ENCODE measurements around the gene RAD50. TPM values are rescaled to one million over a fixed set of nuclear protein-coding genes. Genes with fewer than 3 reads are reported as not detected.

RAD50 gene
- total and polyA plus RNA-seq, 7 donors = 6.8 to 35.9 (median 28.5) TPM

GRCh38 chr5:132608107-132608506 is 51.3 kb downstream of the RAD50 start:
- ATAC-seq = no peak
- no peak for DNase-seq
- Histone ChIP-seq H3K27ac (no peak overlapping the region), H3K9me3 (no peaks in the 10 kb centered on the region), H3K4me1 (no peaks in the 10 kb centered on the region), H3K4me3 (no peak overlapping the region), H3K27me3 (ENCODE audit: insufficient read depth in 3 of 3, low read length in 2 of 3) (no peaks in the 10 kb centered on the region), H3K36me3 (ENCODE audit: insufficient read depth in 1 of 2, low read depth in 1 of 2) (peaks cover 8 to 98% of the 10 kb centered on the region in 2 donors)
- intact Hi-C loops (cut with DNase I) = loop anchor here in 1 of 2 donors (10.0 kb wide), 1 partner anchor 277 kb away; no protein-coding TSS in a partner anchor
- TF ChIP-seq, protein P1, sequence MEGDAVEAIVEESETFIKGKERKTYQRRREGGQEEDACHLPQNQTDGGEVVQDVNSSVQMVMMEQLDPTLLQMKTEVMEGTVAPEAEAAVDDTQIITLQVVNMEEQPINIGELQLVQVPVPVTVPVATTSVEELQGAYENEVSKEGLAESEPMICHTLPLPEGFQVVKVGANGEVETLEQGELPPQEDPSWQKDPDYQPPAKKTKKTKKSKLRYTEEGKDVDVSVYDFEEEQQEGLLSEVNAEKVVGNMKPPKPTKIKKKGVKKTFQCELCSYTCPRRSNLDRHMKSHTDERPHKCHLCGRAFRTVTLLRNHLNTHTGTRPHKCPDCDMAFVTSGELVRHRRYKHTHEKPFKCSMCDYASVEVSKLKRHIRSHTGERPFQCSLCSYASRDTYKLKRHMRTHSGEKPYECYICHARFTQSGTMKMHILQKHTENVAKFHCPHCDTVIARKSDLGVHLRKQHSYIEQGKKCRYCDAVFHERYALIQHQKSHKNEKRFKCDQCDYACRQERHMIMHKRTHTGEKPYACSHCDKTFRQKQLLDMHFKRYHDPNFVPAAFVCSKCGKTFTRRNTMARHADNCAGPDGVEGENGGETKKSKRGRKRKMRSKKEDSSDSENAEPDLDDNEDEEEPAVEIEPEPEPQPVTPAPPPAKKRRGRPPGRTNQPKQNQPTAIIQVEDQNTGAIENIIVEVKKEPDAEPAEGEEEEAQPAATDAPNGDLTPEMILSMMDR (IDR thresholded peaks at IDR 0.05) = no peak
- 86 to 89% (median 86%) methylated on average over 5 of the region's 5 CpGs for WGBS, 3 donors

- TF ChIP-seq, protein P1 (IDR thresholded peaks at IDR 0.05) = no peak
- peaks cover 0 to 98% of the 10 kb centered on the region in 2 donors for H3K36me3 ChIP-seq (ENCODE audit: insufficient read depth in 1 of 2, low read depth in 1 of 2)
- 92 to 95% (median 92%) methylated on average over 2 of the region's 2 CpGs for whole genome bisulfite sequencing, 3 donors
- no peak overlapping the region for H3K4me3 ChIP-seq
- ATAC-seq = no peak
- intact Hi-C loops (cut with DNase I) = no loop called here
- H3K4me1 ChIP-seq = no peaks in the 10 kb centered on the region
- DNase-seq = no peak
- no peaks in the 10 kb centered on the region for H3K9me3 ChIP-seq
- no peak overlapping the region for H3K27ac ChIP-seq
- H3K27me3 ChIP-seq (ENCODE audit: insufficient read depth in 3 of 3, low read length in 2 of 3) = no peaks in the 10 kb centered on the region
Measured at GRCh38 chr5:132611965-132612364, 55.2 kb downstream of the RAD50 start.

- peaks cover 0 to 98% of the 10 kb centered on the region in 2 donors for H3K36me3 ChIP-seq (ENCODE audit: insufficient read depth in 1 of 2, low read depth in 1 of 2)
- 29 to 45% (median 42%) methylated on average over 1 of the region's 1 CpG for WGBS, 3 donors
- no peaks in the 10 kb centered on the region for H3K27me3 ChIP-seq (ENCODE audit: insufficient read depth in 3 of 3, low read length in 2 of 3)
Measured at GRCh38 chr5:132612846-132613245, 56.1 kb downstream of the RAD50 start.

DNA sequence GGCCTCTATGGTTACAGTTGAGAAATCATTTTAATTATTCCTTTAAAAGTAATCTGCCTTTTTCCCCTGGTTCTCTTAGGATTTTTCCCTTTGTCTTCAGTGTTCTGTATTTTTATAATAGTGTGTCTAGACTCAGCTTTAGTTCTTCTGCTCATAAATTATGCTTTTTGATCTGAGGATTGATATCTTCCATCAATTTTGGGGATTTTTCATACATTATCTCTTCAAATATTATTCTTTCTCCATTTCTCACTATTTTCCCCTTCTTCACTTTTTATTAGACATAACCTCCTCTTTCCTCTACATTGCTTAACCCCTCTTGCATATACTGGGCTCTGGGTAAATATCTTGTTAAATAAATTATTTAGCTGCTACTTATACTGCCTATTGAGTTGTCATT is 64.9 kb downstream of the RAD50 start:
- Histone ChIP-seq H3K27me3 (ENCODE audit: insufficient read depth in 3 of 3, low read length in 2 of 3) (no peaks in the 10 kb centered on the region), H3K27ac (no peak overlapping the region), H3K9me3 (no peaks in the 10 kb centered on the region), H3K4me1 (no peaks in the 10 kb centered on the region), H3K4me3 (no peak overlapping the region), H3K36me3 (ENCODE audit: insufficient read depth in 1 of 2, low read depth in 1 of 2) (peaks cover 0 to 71% of the 10 kb centered on the region in 2 donors)
- TF ChIP-seq, protein P1 (IDR thresholded peaks at IDR 0.05) = no peak
- ATAC-seq (no peak), DNase-seq (no peak)
- intact Hi-C loops (cut with DNase I) = no loop called here

More at GRCh38 chr5:132612846-132613245, 56.1 kb downstream of the RAD50 start:
- Histone ChIP-seq H3K4me3 (no peak overlapping the region), H3K4me1 (no peaks in the 10 kb centered on the region), H3K9me3 (no peaks in the 10 kb centered on the region), H3K27ac (no peak overlapping the region)
- ATAC-seq = no peak
- no peak for DNase-seq
- TF ChIP-seq, protein P1 (IDR thresholded peaks at IDR 0.05) = no peak
- intact Hi-C loops (cut with DNase I) = no loop called here

GRCh38 chr5:132622608-132623007 is 65.8 kb downstream of the RAD50 start:
- Histone ChIP-seq H3K4me3 (no peak overlapping the region), H3K4me1 (no peaks in the 10 kb centered on the region), H3K27me3 (ENCODE audit: insufficient read depth in 3 of 3, low read length in 2 of 3) (no peaks in the 10 kb centered on the region), H3K9me3 (no peaks in the 10 kb centered on the region), H3K36me3 (ENCODE audit: insufficient read depth in 1 of 2, low read depth in 1 of 2) (peaks cover 0 to 63% of the 10 kb centered on the region in 2 donors), H3K27ac (no peak overlapping the region)
- TF ChIP-seq, protein P1 (IDR thresholded peaks at IDR 0.05) = no peak
- DNase-seq = no peak
- ATAC-seq = no peak
- intact Hi-C loops (cut with DNase I) = no loop called here
